ENCODE data around the gene EPB41L4B.

- no peak for TF ChIP-seq CTCF (IDR thresholded peaks at IDR 0.05)
- no peak for TF ChIP-seq POLR2AphosphoS5 (IDR thresholded peaks at IDR 0.05)
Measured at GRCh38 chr9:109273869-109274268, 47.0 kb downstream of the EPB41L4B start.

Measured in breast epithelium (tissue), 3 donors.